AG09319 (cell line): ENCODE measurements around the gene JOSD2.
"Not testable (repeated sequence)": the region's sequence is repeated elsewhere in the genome, so short reads cannot be mapped to it uniquely, and the experiment has no call there.

ENCODE experiments used
- DNase-seq: peaks from one replicate; pipeline ENCODE4 v3.0.0-alpha.2; 2010; ENCODE audit warnings: low read depth; ENCODE audit errors: extremely low read depth
- CTCF ChIP-seq: IDR thresholded peaks from 2 replicates; pipeline ENCODE4 v1.5.1; 2011; ENCODE audit warnings: low read depth, mild to moderate bottlenecking, inconsistent platforms, low read length, moderate library complexity

Gene JOSD2

DNA sequence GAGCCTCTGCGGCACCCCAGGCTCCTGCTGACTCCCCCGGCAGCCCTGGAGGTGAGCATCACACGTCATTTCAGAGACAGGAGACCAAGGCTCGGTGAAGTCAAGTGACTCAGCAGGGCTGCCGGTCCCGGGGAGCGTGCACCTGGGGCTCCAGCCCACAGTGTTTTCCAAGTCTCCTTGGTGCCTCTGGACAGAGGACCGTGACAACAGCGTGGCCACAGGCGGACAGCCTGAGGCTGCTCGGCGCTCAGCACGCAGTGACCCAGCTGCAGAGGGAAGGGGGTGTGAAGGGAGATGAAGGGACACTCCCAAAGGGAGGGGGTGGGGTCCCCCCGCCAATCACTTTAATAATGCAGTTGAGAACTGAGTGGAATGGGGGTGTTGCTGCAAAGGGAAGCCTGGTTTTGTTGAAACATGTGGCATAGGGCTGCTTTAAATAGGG is 20.2 kb upstream of the JOSD2 start:
- TF ChIP-seq CTCF = no peak
- DNase-seq = no peak

- not testable (repeated sequence) for DNase-seq
Observed at GRCh38 chr19:50528052-50528451, 17.1 kb upstream of the JOSD2 start.

DNA sequence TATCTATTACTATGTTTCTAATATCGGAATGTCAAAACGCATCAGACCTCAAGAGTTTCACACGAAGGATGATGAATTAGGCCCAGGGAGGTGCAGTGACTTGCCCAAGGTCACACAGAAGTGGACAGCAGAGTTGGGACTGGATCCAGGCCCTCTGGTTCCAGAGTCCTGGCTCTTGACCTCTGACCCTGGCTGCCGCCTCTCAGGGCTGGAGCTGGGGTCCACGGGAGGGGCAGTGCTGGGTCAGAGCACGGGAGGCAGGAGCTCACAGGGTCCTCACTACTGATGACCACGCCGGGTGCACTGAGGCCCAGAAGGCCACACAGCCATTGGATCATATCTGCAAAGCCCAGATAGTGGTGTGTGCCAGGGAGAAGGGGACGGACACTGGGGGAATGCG is 11.9 kb upstream of the JOSD2 start:
- TF ChIP-seq CTCF = no peak
- no peak for DNase-seq

DNA sequence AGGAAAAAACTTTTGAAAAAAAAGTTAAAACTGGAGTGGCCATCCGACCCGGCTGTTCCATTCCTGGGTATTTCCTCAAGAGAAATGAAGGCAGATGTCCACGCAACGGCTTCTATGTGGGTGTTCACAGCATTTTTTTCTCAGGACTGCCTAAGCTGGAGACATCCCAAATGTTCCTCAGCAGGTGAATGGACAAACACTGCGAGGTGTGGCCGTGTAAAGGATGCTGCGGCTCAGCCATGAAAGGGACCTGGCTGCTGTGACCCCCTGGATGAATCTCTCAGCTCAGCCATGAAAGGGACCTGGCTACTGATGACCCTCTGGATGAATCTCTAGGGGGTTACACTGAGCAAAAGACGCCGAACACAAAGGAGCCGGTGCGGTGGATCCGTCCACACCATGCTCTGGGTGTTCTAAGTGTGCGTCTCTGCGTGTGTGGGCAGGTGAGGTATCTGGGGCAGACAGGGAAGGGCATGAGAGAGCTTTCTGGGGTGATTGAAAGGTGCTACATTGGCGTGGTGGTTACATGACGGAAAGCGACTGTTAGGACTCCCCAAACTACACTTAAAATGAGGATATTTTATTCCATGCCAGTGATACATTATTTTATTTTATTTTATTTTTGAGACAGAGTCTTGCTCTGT is 10.0 kb upstream of the JOSD2 start:
- no peak for TF ChIP-seq CTCF

GRCh38 chr19:50519006-50519575 is 8.1 kb upstream of the JOSD2 start:
- DNase-seq = no peak
- no peak for TF ChIP-seq CTCF

More for the DNA sequence above, 10.0 kb upstream of the JOSD2 start:
- no peak for DNase-seq

DNA sequence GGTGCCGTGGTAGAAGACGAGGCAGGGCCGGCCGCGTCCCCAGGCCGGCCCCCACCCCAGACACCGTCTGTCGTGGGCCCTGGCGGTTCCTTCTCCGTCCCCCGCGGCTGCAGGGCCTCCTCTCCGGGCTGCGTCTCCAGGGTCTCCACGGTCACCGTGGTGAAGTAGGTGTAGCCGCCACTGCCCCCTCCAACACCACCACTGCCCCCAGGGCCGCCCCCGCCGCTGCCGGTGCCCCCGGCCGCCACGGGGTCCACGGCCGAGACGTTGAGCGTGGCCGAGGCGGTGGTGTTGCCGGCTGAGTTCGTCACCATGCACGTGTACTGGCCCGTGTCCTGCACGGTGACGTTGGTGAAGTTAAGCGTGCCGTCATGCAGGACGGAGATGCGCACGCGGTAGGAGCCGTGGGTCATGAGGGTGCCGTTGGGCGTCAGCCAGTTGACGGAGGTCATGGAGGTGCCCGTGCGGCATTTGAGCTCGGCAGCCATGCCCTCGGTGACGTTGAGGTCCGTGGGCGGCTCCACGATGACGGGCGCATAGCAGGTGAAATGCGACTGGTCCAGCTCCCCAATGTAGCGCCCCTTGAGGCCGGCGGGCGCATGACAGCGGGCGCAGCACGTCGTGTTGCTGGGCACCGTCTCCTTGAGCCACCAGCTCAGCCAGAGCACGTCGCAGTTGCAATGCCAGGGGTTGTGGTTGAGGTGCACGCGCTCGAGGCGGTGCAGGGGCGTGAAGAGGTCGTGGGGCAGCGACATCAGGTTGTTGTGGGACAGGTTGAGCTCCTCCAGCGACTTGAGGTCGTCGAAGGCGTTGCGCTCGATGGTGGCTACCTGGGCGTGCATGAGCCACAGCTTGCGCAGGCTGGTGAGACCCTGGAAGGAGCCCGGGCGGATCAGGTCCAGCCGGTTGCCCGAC is 7.4 kb upstream of the JOSD2 start:
- no peak for DNase-seq
- TF ChIP-seq CTCF = no peak

GRCh38 chr19:50517704-50518075 is 6.7 kb upstream of the JOSD2 start:
- no peak for DNase-seq
- TF ChIP-seq CTCF = no peak
